ENCODE data around the gene KRTAP10-4. TPM values are rescaled to one million over a fixed set of nuclear protein-coding genes. Genes with fewer than 3 reads are reported as not detected.

KRTAP10-4 gene
- total RNA-seq, 1 experiment from 2014 or later: not detected

DNA sequence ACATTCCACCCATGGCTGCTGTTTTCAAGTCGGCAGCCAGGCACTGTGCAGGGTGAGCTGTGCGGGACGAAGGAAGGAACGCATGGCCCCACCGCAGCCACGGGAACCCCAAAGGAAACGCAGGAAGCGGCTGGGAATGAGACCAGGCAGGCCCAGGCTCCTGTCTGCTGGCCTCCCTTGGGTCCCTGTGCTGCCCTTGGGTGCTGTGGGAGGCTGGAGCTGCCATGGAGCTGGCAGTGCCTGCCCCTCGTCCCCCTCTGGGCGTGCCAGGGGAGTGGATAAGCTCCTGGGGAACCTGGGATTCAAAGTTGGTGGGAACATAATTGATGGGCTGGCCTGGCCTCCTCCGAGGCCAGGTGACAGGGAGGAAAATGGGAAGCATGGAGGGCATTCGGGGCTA lies 5.3 kb upstream of the KRTAP10-4 start:
- H3K9me2 ChIP-seq (ENCODE audit: insufficient read depth): no peaks in the 10 kb centered on the region
- H3K4me2 ChIP-seq (ENCODE audit: low read length): no peak overlapping the region
- ChIA-PET RAD21 (ENCODE audit: low non-redundant PET in 1 of 2, low total read pairs in 2 of 2, uncharacterized antibody in 2 of 2, unreplicated experiment in 2 of 2) (no interaction called here), POLR2A (no interaction called here), CTCF (no interaction called here)
- ATAC-seq (no peak), DNase-seq (ENCODE audit: low read depth, low spot score) (no peak)
- no peak overlapping the region for H3K4me3 ChIP-seq (replicated peaks in 1 of 2; ENCODE audit: low read depth in 1 of 2, low read length in 2 of 2)
- H3K27ac ChIP-seq (ENCODE audit: low read depth, low read length): no peak overlapping the region
- BruUV-seq (replicated peaks): no TSS peak
- TF ChIP-seq TCF7L2 (IDR thresholded peaks at IDR 0.05; ENCODE audit: borderline replicate concordance, extremely low read depth, insufficient read depth, insufficient read length): no peak
- TF ChIP-seq POLR2A (IDR thresholded peaks at IDR 0.05; ENCODE audit: borderline replicate concordance, extremely low read depth, insufficient read depth, insufficient read length): no peak
- TF ChIP-seq YY1 (IDR thresholded peaks at IDR 0.05; ENCODE audit: extremely low read depth, insufficient replicate concordance, low read depth, low read length): no peak
- no peak for TF ChIP-seq ATF3 (IDR thresholded peaks at IDR 0.05)
- TF ChIP-seq EGR1 (IDR thresholded peaks at IDR 0.05; ENCODE audit: low read depth): no peak
- TF ChIP-seq ZBTB33 (IDR thresholded peaks at IDR 0.05; ENCODE audit: extremely low read depth, insufficient replicate concordance, low read length): no peak
- no peaks in the 10 kb centered on the region for H3K4me1 ChIP-seq (ENCODE audit: control insufficient read depth in 1 of 2, insufficient read depth in 2 of 2, low read length in 2 of 2)
- H3K9ac ChIP-seq (ENCODE audit: low read length): no peak overlapping the region
- intact Hi-C loops (cut with micrococcal nuclease): loop anchor here (10.0 kb wide), 1 partner anchor 107 kb away; no protein-coding TSS in a partner anchor
- H3K79me2 ChIP-seq (ENCODE audit: insufficient read depth, low read length): no peaks in the 10 kb centered on the region
- peaks cover 6% of the 10 kb centered on the region for H3K27me3 ChIP-seq (ENCODE audit: insufficient read depth, low read length)
- H4K20me1 ChIP-seq (ENCODE audit: insufficient read depth): no peaks in the 10 kb centered on the region
- no peaks in the 10 kb centered on the region for H3K36me3 ChIP-seq (ENCODE audit: control insufficient read depth in 1 of 2, insufficient read depth in 2 of 2, low read length in 2 of 2)
- no peaks in the 10 kb centered on the region for H3K9me3 ChIP-seq (ENCODE audit: control insufficient read depth in 1 of 2, insufficient read depth in 1 of 2, low read depth in 1 of 2, low read length in 2 of 2)
- H2AFZ ChIP-seq (ENCODE audit: low read depth, low read length, poor library complexity, severe bottlenecking): no peak overlapping the region
